HG02870 (cell line): ENCODE measurements around the gene ZNF346.
"Not testable (repeated sequence)": the region's sequence is repeated elsewhere in the genome, so short reads cannot be mapped to it uniquely, and the experiment has no call there.

ENCODE experiments used
- ATAC-seq: cut with Tn5 transposase; IDR thresholded peaks from one replicate; pipeline ENCODE4 v1.9.1; 2021; ENCODE audit warnings: mild to moderate bottlenecking, moderate library complexity; ENCODE audit not compliant: unreplicated experiment

The ZNF346 gene

DNA sequence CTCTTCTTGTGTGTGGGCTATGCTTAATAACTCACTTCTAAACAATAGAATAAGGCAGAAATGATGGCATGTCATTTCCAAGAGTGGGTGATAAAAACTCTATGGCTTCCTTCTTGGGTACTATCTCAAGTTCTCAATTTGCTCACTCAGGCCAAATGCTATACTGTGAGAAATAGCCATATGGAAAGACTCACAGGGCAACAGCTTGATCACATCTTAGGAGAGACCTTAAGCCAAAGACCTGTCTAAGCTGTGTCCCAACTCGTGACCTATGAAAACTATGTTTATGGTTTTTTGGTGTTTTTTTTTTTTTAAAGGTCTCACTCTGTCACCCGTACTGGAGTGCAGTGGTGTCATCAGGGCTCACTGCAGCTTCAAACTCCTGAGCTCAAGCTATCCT is 13.8 kb upstream of the ZNF346 start:
- no peak for ATAC-seq

DNA sequence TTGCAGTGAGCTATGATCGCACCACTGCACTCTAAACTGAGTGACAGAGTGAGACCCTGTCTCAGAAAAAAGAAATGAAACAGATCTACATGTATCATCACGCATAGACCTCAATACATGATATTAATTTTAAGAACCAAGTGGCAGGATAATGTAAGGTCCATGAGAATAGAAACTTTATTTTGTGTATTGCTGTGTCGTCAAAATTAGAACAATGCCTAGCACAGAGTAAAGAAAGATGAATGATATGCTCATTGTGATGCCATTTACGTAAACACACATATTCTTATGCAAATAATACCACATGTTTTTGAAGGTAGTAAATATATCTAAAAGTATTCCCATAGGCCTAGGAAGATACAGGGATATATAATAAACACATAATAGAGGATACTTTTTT is 12.3 kb upstream of the ZNF346 start:
- no peak for ATAC-seq

DNA sequence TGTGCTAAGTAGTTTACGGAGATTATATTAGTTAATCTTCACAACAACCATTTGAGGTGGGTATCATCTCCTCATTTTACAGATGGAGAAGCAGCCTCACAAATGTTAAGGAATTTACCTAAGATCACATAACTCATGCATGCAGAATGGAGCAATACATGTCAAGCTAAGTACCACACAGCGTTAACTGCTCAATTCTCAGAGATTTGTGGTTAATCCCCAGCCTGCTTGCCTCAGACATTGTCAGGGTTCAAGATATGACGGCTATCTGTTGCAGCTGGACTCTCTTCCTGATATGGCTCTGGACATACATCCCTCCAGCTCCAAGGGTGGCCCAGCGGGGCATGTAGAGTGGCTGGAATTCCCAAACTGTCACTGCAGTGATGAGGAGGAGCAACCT is 7.3 kb upstream of the ZNF346 start:
- no peak for ATAC-seq

DNA sequence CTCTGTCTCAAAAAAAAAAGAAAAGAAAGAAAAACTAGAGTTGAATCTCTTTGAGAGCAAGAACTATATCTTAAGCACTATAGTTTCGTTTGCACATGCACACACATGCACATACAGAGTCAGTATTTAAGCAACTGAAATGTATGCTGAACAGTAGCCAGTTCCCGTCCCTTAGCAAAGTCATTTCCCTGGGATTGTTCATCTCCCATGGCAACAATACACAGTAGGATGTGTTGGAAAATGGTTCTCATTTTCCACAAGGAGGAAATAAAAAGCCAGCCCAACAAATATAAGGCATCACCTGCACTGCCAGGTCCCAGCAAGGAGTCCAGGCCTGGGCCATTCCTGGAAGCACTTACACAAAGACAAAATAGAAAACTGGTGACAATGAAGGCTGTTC is 4.2 kb upstream of the ZNF346 start:
- no peak for ATAC-seq

DNA sequence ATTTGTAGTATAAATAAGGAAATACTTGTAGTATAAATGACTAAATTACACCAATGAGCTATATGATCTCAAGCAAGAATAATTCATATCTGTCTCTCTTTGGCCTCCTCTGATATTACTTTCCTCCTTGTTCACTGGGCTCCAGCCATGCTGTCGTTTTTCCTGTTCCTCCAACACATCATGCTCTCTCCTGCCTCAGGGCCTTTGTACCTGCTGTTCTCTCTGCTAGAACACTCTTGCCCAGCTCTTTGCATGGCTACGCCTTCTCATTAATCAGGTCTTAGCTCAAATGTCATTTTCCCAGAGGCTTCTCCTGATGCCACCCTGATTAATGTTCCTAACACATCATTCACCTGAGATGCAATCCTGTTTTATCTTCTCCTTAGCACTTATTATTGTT is 2.5 kb upstream of the ZNF346 start:
- ATAC-seq: no peak

DNA sequence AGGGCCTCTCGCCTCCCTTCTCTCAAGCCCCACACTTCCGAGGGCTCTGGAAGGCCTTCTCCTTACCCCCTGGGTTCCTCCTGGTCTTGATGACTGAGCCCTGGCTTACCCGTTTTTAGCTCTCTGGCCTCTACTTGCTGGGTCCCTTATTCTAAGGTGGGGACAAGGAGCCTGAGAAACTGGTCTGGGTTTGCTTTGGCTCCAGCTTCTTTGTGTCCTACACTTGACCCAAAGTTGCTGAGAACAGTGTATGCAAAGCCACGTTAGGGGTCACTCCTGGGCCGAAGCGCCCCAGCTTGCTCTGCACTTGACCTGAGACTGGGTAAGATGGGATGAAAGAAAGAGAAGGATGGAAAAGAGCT is 788 bp downstream of the ZNF346 start:
- ATAC-seq: no peak

DNA sequence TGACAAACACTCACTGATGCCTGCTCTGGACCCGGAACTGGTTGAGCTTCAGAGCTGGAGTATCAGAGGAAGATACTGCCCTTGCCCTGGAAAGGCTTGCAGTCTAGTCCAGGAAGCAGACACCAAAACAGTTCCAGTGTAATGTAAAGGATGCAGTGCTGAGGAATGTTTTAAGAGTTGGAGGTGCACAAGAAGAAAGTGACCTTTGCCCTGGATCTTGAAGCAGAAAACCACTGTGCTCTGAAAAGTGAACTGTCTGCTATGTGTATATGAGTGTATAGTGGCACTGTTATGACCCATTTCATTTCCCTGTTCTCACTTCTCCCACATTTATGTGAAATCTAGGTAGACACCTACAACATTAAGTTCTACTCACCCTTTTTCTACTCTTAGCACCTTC is 2.1 kb downstream of the ZNF346 start:
- ATAC-seq: no peak

DNA sequence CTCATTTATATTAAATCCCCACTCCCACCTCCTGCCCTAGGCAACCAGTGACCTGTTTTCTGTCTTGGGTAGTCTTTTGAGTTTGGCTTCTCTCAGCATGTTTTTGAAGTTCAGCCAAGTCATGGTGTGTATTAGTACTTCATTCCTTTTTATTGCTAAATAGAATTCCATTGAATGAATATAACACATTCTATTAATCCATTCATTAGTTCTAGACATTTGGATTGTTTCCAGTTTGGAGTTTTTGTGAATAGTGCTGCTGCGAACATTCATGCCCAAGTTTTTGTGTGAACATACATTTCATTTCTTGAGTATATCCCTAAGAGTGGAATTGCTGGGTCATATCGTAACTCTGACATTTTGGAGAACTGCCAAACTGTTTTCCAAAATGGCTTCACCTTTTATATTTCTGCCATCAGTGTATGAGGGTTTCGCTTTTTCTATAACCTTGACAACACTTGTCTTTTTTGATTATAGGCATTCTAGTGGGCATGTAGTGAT is 2.7 kb downstream of the ZNF346 start:
- ATAC-seq: no peak

DNA sequence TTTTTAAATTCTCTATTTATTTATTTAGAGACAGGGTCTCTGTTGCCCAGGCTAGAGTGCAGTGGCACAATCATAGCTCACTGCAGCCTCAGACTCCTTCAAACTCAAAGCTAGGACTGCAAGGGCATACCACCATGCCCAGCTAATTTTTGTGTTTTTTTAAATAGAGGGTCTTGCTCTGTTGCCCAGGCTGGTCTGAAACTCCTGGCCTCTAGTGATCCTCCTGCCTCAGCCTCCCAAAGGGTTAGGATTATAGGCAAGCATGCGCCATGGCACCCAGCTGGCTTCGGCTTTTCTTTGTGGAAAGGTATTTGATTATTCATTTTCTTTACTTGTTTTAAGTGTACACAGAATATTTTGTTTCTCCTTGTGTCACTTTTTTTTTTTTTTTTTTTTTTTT is 5.2 kb downstream of the ZNF346 start:
- ATAC-seq: no peak

DNA sequence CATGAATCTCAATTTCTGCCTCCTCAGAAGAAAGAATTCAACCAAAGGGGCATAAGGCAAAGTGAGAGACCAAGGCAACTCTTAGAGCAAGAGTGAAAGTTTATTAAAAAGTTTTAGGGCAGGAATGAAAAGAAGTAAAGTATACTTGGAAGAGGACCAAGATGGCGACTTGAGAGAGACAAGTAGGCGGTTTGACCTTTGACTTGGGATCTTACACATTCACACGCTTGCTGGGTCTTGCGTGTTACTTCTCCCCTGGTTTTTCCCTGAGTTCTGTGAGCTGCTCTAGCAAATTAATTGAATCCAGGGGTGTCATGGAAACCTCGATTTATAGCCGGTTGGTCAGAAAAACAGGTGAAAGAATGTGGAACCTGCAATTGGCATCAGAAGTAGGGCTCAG is 7.0 kb downstream of the ZNF346 start:
- ATAC-seq: no peak

DNA sequence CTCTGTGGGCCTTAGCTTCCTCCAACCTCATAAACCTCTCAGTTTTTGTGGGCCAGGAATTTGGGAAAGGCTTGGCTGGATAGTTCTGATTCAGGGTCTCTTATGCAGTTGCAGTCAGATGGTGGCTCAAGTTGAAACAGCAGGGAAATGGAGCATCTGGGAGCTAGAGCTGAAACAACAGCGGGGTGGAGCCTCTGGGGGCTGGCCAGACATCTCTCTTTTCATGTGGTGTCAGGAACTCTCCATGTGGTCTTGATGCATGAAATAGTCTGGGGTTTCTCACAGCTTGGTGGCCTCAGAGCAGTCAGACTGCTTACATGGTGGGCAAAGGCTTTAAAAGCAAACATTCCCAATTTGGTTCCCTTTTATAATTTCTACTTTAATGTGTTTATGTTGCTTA is 13.5 kb downstream of the ZNF346 start:
- ATAC-seq: no peak

DNA sequence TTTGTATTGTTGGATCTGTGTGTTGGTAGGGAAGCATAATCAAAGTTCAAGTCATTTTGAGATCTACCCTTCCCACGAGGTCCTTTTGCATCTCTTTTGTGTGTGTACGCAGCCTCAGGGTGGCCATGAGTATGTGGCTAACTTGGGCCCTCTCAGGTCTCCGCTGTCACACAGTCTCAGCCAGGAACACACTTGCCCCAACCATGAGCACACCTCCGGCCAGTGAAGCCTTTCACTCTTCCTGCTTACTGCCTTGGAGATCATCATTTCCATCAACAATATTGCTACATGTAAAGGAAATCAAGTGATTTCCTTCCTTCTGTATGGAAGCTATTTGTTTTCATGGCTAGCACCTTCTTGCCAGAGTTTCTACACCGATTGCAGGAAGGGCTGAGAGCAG is 13.9 kb downstream of the ZNF346 start:
- ATAC-seq: no peak

DNA sequence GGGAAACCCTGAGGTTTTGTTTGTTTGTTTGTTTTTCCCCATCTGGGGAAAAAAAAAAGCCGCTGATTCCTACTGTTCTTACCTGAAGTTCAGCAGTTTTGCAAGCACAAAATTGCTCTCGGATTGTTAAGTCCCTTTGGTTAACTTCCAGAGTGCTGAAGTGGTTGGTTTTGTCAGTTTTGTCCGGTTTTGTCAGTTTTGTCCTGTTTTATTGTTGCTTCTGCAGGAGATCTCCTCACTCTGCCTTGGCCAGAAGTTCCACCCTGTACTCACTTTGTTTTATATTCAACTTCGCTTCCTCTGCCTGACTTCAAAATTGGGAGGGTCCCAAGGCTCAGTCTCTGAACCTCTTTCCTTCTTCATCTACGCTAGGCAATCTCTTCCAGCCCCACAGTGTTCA is 14.4 kb downstream of the ZNF346 start:
- ATAC-seq: no peak

DNA sequence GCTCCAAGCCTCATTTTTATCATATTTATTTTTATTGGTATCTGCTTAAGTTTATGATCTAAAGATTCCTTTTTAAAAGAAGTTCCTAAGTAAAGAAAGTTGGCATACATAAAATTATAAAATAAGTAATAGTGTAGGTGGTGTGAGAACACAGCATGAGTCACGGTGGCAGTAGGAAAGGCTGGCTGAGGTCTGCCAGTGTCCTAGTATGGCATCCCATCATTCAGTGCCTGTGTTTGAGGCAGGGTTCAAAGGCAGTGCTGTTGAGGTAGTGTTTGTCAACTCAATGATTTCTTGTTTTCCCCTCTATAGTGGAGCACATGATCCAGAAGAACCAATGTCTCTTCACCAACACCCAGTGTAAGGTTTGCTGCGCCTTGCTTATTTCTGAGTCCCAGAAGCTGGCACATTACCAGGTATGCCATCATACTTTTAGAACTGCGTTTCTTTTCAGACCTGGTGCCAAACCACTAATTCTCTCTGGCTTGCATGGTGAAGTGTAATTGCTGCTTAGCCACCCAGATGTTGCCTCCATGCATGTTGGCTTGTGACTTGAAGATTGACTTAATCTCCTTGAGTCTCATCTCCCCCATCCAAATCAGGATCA is 18.4 kb downstream of the ZNF346 start:
- ATAC-seq: no peak

DNA sequence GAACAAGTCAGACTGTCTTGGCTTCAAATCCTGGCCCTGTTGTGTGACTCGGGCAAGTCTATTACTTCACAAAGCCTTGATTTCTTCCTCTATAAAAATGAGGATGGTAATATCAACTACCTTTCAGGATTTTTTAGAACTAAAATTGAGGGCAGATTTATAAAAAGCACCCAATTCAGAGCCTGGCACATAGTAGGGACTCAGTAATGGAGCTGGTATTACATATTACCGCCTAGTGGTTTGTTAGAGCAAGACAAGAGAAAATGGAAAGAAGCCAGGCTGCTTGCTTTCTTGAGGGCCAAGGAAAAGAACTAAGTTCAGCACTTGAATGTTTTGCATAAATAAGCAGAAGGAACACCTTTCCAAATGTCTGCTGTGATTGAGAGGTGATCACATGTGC is 19.4 kb downstream of the ZNF346 start:
- ATAC-seq: no peak

DNA sequence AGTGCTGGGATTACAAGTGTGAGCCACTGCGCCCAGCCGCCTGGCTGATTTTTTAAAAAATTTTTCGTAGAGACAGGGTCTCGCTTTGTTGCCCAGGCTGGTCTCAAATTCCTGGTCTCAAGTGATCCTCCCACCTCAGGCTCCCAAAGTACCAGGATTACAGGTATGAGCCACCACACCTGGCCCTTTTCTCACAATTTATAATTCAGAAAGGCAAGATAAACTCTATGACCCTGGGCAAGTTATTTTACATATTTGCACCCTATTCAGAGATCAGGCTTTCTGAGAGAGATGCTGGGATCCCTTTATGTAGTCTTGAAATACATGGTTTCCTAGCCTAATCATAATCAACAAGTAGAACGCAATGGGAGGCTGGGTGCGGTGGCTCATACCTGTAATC is 20.6 kb downstream of the ZNF346 start:
- ATAC-seq: no peak

DNA sequence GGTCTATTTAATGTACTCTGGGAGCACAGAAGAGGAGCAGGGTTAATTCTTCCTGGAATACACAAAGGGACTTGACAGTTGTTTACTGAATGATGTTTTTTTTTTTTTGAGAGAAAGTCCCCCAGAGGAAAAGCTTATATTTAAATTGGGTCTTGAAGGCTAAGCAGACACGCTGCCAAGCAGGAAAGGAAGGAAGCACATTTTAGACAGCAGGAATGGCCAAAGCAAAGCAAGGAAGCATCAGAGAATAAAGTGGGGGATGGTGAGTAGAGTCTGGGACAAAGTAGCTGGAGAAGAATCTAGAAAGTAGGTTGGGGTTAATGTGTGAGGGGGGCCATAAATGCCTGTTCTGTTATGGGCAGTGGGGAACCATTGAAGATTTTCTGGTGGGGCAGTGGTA is 21.5 kb downstream of the ZNF346 start:
- no peak for ATAC-seq

DNA sequence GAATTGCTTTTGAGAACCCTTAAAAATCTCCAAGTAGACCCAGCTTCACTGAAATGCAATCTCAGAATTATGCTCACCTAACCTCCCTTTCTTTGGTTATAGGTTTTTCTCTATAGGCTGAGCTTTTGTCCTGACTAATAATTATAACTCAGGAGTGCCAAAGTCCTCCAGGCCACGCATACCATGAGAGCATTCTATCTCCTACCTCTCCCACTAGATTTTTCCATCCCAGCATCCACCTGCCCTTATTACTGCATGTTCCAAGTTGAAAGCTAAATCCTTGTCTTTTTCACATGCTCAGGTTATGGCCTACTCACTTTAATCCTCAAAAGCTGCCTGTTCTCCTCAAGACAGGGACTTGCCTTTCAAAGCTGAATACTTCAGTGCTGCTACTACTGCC is 22.1 kb downstream of the ZNF346 start:
- ATAC-seq: no peak

DNA sequence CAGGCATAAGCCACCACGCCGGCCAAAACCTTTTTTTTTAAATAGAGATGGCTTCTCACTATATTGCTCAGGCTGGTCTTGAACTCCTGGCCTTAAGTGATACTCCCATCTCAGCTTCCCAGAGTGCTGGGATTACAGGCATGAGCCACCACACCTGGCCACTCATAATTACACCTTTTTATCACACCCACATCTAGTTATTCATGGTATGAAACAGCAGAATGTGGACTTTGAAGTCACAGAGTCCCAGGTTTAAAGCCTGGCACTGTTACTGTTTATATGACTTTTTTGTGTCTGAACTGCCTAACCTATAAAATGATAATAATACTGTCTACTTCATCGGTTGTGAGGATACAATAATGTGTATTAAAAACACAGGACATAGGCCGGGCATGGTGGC is 23.1 kb downstream of the ZNF346 start:
- no peak for ATAC-seq

DNA sequence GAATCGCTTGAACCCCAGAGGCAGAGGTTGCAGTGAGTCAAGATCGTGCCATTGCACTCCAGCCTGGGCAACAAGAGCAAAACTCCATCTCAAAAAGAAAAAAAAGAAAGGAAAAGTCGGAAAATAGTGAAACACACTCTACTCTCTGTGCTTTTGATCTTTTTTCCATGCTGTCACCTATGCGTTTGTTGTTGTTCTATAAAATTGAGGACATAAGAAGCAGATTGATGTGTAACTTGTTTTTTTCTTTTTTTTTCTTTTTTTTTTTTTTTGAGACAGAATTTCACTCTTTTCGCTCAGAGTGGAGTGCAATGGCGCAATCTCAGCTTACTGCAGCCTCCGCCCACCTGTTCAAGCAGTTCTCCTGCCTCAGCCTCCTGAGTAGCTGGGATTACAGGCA is 26.0 kb downstream of the ZNF346 start:
- ATAC-seq: not testable (repeated sequence)

DNA sequence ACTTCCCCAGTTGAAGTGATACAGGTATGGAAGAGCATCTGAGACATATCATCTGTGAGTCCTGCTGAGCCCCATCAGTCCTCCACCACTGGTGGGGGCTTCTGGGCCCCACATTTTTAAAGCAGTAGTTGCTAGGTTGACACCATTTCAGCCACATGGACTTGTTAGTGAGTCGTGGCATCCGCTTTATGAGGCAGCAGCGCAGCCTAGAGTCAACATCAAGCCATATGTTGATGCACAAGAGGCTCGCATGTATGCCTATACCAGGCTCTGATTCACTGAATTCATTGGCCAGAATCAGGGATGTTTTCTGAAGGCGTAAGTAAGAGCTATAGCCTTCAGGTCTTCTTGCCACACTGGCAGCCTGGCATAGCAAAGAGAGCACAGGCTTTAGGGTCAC is 26.8 kb downstream of the ZNF346 start:
- ATAC-seq: no peak

DNA sequence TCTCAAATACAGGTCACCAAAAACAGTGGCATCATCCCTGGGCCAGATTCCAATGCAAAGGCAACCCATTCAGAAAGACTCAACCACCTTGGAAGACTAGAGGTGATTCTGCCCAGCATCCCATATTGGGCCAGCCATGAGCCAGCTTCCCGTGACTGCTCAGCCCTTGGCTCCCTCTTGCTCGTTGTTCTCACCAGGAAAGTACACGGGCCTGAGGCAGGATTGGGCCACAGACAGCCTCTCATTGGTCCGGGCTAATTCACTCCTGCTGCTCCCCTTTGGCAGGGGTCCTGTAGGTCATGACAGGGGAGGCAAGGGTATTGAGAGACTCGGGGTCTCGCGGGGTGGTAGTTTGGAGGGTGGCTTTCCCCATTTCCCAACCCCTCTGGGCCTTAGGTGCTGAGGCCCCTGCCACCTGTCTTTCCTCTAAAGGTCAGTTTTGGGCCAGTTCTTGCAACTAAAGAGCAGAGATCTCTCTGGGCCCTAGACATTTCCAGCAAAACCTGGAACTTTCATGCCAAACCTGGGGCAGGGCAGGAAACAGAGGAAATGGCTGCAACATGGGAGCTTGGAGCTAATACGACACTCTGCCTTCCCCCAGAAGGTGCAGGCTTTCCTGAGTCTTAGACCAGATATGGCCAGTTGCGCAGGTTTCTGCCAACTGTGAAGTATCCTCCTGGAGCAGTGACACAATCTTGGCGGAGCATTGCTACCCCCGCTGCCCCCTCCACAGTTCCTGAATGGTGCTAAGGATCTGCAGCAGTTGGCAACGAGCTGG is 42.2 kb downstream of the ZNF346 start:
- ATAC-seq: no peak

DNA sequence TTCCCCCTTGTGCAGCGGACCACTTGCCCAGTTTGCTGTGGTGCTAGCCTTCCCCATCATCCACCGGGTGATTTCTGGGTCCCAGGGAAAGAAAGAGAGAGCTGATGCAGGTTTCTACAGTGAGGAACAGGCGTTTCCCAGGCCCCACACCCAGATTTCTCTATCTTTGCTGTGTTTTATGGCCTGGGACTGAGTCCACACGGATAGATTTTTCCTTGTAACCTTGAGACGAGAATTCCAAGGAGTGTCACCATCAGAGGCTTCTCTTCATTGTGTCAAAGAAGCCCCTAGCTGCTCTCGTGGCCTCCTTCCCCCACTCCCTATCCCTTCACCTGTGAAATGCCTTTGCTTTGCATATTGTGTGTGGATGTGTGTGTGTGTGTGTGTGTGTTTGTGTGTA is 43.0 kb downstream of the ZNF346 start:
- no peak for ATAC-seq
